ENCODE results near the gene PDGFA.

Gene PDGFA

DNA sequence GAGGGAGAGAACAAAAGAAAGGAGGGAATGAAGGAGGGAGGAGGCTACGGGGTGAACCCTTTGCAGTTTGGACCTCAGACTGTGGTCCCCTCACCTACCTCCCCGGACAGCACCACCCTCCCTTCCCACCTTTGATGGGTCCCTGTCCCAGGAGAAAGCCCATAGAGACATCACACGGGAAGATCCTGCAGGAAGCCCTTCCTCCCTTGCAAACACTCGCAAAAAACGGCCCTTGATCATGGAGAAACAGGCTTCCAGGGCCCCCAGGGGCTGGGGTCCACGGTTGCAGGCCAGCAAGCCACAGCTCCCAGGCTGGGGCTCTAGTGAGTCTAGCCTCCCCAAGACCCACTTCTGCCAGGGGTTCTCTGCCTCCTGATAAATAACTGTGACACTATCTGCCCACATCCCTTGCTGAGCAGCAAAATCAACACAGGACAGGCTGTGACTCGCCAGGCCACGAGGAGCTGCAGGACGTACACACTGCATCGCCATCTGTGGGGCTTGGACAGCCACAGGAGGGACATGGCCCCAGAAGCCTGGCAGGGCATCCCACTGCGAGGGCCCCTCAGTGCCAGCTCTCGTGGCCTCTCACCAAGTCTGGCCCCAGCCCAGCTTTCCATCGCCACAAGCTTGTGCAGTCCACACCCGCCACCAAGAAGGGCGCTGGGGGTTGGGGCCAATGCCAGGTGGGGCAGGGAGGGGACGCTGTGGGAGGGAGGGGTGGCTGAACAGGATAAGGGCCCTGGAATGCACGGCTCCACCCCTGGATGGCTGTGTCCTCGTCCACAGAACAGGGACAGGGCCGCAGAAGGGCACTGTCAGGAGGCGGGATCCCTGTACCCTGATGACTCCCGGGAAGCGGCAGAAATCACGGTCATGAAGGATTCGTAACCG lies 34.2 kb downstream of the PDGFA start:
- no peak for DNase-seq

DNA sequence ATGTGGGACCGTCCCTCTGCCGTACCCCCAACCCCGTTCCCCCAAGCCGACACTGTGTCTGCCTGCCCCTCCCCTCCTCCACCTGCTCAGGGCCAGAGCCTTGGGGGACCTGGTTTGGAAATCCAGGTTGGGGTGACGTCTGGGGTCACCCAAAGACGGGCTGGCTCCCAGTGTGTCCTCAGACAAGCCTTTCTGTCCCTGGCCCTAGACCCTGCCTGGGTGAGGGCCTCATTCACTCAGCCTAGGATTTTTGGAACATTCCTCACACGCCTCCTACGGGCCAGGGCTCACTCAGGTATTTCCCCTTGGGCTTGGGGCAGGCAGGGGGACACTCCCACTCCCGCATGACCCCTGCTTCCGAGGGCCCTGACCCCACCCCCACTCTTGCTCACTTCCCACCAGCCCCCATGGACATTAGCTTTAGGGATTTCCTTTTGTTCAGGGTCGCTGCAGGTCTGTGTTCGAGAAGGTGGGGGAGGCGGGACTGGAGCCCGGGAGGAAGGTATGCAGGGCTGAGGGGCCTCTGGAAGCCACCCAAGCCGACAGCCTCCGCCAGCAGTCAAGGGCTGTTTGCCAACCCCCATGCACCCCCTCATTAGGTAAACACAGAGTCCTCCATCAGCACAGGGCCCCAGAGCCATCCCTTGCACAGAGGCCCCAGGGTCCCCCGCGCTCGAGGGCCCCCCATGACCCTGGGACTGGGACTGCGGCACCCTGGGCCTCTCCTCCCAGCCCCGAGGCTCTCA lies 35.1 kb downstream of the PDGFA start:
- DNase-seq, result no peak

DNA sequence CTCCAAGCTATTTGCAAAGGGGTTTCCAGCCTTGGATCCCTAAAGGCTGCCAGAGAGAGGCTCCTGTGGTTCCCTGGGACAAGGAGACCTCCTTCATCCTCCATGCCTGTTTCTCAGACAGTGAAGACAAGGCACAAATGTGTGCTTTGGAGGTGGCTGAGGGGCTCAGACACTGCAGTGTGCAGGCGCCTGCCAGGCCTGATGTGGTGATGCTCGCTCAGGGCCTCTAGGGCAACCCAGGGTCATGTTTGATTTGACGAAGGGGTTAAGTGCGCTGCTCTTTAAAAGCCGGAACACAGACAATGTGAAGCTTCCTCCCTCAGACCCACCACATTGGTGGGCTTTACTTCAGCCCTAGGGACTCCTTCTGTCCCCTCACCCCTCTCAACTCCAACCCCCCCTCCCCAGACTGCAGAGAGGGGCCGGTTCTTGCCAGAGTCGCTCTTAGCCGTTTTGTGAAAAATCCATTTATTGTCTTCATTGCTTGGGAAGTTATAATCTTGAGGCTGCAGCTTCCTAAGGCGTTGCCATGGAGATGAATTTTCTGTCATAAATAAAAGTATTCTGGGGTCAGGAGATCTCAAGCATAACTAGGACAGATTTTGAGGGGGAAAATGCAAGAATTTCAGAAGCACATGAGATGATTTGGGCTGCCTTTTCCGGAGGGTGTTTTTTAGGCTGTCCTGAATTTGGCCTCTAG lies 35.8 kb downstream of the PDGFA start:
- no peak for DNase-seq

DNA sequence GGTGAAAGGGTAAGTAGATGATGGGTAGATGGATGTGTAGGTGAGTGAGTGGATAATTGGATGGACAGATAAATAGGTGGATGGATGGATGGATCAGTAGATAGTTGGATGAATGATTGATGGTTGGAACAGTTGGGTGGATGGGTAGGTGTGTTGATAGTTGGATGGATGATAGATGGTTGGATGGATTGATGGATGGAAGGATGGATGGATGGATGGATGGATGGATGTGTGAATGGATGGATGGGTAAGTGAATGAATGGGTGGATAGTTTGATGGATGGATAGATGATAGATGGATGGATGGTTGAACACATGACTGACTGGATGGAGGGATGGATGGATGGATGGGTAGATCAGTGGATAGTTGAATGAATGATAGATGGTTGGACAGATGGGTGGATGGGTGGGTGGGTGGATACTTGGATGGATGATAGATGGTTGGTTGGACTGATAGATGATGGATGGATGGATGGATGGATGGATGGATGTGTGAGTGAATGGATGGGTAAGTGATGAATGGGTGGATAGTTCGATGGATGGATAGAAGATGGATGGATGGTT lies 37.0 kb downstream of the PDGFA start:
- no peak for DNase-seq

DNA sequence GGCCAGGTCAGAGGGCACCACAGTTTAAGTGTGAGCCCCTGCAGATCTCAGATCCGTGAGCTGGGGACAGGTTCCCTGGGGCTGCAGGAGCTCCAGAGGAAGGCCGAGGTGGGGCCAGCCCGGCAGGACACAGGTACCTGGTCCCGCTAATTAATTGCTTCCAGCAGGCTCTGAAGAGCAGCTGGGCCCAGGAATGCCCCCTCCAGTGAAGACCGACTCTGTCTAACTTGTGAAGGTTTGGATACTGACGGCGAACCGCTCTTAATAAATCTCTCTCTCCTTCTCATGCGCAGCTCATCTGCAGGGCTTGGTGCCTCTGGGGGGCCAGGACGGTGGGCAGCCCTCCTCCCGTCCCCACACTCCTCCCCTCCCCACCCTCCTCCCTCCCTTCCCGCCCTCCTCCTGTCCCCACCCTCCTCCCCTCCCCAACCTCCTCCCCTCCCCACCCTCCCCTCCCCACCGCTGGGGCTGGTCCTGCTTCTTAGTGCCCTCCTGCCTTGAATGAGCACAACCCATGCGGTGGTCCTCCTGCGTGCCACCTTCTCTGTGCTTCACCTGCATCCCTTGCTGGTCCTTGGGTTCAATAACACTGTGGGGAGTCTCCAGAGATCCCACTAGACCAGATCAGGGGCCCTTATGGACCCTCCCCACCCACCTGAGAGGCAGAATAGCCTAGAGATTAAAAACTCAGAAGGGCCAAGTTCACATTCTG lies 38.3 kb downstream of the PDGFA start:
- DNase-seq, result no peak

DNA sequence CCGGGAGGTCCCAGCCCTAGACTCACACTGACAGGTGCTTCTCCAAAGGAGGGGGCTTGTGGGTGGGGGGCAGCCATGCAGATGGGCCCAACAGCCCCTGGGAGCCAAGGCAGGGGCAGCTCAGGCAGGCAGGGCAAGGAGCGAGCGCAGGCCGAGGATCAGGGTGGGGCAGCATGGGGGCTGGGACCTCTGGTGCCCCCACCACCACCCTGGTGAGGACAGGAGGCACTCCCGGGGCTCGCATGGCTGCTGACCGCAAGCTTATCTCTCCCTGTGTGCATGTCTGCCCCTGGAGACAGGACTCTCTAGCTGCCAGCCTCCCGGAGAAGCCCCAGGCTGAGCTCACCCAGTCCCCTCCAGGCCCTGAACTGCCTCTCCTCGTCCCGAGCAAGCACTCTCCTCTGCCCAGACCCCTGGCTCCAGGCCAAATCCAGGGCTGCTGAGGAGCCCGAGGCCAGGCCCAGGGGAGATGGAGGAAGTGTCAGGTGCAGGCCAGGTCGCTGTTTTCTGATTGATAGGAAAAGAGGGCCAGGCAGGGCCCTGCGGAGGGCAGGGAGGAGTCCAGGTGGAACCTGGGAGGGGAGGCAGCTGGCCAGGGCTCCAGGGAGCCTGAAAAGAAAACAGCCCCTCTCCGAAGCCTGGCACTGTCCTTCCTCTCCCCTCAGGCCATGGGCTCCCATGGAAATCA lies 39.0 kb downstream of the PDGFA start:
- DNase-seq, result no peak

DNA sequence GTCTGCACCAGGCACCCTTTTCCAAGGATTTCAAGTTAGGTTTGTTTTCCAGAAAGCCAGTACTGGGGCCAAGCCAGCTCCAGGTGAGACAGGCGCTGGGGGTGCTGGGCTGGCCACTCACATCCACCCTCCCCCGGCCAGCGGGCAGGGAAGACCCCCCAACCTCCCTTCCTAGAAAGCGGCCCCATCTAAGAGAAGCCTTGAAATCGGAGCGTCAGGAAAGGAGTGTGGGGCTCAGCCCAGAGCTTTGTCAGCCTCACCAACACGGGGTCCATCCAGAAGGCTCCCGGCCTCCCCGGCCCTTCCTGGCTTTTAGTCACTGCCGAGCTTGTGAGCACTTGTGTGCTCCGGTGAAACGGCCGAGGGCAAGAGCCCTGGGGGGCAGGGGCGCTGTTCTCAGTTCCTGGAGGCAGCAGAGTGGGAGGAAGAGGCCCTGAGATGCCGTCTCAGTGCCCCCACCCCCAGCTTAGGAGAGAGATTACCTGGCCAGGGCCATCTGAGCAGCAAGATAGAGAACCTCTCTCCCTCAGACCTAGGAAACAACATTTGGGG lies 39.6 kb downstream of the PDGFA start:
- no peak for DNase-seq

DNA sequence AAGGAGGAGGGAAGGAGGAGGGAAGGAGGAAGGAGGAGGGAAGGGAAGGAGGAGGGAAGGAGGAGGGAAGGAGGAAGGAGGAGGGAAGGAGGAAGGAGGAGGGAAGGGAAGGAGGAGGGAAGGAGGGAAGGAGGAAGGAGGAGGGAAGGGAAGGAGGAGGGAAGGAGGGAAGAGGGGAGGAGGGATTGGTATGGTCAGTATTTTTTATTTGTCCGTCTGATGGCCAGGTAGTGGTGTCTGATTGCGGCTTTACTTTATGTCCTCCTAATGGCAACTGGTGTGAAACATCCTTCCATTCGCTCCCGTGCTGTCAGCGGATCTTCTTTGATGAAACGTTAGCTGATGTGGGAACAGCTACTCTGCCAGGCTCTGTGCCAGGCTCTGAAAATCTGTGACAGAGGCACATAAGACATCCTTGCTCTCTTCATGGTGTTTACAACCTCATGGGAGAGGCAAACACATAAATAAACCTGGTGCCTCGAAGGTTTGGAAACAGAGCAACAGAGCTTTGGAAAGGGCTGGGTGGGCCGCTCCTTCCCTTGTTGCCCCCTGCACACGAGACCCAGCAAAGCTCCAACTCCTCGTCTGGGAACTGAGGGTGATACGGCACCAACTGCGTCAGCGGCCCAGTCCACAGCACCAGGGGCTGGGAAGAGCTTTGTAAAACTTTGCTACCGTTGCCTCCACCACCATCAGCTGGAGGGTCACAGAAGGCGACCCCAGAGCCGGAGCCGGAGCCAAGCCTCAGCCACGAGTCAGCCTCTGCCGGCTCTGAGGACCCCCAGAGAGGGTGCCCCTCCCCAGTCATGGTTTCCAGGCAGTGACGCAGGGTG lies 40.3 kb downstream of the PDGFA start:
- DNase-seq, result no peak

DNA sequence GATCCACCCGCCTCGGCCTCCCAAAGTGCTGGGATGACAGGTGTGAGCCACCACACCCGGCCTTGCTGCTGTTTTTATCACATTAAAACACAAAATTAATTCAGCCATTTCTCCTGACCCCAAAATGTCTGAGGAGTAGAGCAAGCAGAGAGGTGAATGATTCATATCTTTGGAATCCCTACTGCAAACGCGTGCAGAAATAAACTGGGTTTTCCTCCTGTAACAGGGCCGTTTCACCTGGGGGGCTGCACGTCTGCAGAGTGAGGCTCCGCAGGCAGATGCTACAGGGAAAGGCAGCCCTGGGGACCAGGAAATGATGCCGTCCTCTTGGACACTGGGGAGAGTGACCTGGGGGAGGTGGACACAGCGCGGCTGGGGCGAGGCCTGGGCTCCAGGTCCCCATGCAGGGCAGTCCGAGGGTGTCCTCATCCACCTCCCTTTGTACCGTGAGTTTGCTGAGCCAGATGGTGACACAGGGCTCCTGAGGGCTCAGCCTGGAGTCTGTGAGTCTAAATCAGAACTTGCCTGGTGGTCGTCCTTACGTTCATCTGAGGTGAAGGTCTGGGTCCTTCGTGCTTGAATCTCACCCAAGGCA lies 41.9 kb downstream of the PDGFA start:
- DNase-seq, result no peak

DNA sequence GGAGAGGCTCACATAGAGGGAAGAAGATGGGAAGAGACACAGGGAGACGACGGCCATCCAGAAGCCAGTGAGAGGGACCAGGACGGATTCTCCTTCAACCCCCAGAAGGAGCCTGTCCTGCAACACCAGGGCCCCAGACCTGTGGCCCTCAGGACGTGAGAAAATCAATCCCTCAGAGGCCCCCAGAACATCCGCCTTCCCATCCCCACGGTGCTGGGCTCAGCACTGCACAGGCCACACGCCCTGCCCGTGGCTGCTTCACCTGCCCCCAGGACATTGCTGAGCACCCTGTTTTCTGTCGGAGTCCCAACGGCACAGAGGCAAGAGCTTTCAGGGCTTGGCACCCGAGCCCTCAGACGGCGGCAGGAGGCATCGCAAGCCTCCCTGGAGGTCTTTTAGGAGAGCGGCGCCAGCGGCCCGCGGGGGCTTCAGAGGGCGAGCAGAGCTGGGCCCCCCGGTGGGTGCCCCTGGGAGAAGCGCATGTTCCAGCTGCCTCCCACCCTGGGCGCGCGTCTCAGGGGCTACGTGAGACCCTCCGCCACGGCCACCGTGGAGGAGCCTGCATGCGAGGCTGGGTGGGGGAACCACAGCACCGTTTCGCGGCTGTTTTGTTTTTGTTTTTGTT lies 42.8 kb downstream of the PDGFA start:
- DNase-seq, result no peak

DNA sequence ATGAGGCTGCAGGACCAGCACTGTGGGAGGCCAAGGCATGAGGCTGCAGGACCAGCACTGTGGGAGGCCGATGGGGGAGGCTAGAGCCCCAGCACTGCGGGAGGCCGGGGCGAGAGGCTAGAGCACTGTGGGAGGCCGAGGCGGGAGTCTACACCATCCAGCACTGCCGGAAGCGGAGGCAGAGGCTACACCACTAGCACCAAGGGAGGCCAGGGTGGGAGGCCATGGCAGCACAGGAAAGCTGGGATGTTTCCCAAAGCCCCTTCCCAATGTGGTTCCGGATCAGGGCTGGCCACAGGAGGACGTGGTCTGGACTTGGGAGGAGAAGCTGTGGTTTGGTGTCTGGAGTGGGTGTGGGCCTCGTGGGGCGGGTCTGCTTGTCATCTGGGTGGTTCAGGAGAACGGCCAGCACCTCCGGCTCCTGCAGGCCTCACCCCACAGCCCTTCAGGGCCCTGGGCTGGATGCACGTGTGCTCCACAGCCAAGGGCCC lies 43.6 kb downstream of the PDGFA start:
- no peak for DNase-seq

DNA sequence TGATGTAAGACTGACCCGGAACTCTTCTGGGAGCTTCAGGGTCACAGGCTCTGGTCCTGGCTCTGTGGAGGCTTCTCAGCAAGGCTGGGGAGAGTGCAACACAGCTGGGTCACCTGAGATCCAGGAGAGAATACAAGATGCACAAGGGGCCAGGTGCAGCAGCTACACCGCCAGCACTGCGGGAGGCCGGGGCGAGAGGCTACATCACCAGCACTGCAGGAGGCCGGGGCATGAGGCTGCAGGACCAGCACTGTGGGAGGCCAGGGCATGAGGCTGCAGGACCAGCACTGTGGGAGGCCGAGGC lies 44.3 kb downstream of the PDGFA start:
- DNase-seq, result no peak

DNA sequence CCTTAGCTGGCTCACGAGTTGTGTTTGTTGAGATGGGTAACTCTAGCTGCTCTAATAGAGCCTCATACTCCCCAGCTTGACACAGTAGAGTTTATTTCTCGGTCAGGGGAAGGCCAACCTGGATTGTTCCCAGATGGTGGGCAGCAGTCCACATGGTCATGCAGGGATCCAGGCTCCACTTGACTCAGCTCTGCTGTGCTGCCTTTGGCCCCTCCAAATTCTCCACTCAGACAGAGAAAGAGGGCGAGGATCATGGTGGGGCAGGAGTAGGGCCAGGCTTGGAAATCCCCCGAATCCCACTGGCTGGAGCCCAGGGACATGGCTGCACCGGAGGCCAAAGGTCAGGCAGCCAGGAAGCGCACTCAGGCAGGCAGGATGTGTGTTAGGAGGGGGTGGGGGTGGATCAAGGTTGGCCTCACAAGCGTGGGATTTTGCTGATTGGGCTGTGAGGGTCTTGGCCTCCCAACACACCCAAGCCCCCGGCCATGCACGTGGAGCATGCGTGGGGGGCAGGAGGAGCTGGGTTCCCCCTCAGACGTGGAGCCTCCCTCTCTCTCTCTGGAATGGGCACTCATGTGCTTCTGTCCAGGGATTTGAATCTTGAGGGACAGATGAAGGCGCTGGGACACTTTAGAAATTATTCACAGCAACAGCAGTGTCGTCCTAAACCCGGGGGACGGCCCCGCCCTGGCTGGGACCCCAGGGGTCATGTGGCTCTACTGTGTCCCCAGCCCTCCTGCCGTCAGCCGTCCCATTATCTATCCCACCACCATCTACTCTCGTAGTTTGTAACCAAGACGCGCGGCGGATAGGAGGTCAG lies 44.8 kb downstream of the PDGFA start:
- DNase-seq, result no peak

DNA sequence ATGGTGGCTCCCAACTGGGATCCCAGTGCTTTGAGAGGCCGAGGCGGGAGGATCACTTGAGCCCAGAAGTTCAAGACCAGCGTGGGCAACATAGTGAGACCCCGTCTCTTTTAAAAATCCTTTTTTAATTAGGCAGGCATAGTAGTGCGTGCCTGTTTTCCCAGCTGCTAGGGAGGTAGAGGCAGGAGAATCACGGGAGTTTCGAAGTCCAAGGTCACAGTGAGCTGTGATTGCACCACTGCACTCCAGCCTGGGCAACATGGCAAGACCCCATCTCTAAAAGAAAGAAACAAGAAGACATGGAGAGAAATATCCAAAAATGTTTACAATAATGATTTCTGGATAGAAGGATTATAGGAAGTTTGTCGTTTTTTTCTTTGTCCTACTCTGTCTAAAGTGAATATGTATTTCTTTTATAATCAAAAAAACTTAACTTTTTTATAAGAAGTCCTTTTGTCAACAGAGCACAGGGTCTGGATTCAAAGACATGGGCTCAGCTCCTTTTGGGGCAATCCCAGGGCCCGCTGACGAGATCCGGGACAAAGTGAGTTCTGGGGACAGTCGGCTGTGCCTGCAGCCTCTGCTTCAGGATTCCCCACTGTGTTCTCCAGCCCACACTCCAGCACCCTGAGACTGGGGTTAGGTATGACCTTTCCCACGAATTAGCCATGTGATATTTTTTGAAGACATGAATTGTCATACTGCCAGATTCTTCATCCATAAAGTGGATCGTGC lies 45.6 kb downstream of the PDGFA start:
- no peak for DNase-seq

DNA sequence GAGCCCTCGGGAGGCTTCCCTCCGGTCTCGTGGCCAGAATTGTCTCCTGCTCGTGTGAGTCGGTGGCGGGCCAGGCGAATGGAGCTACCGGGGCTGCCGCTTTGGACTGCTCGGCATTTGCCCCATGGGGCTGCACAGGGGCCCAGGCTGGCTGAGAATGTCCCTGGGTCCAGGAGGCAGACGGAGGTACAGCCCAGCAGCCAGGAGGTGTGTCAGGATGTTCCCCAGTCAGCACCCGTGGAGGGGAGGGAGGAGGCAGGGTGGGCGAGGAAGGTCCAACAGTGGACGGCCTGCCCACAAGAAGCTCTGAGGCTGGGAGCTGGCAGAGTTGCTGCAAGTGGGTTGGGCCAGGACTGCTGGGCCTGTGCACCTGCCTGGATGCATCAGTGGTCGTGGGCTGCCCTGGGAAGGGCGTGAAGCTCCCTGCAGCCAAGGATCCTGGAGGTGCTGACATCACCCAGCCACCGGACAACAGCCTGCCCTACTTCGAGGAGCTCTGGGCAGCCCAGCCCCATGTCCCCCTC lies 46.4 kb downstream of the PDGFA start:
- DNase-seq, result no peak

DNA sequence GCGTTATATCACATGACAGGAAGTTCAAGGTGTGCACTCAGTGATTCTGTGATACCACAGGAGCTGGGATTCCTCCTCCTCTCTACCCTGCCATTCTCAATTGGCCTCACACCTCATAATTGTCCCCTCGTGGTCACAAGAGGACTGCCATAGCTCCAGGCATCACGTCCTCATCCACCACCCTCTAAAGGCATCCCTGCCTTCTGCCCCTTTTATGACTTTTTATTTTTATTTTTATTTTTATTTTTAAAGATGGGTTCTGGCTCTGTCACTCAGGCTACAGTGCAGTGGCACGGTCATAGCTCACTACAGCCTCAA lies 47.0 kb downstream of the PDGFA start:
- no peak for DNase-seq

DNA sequence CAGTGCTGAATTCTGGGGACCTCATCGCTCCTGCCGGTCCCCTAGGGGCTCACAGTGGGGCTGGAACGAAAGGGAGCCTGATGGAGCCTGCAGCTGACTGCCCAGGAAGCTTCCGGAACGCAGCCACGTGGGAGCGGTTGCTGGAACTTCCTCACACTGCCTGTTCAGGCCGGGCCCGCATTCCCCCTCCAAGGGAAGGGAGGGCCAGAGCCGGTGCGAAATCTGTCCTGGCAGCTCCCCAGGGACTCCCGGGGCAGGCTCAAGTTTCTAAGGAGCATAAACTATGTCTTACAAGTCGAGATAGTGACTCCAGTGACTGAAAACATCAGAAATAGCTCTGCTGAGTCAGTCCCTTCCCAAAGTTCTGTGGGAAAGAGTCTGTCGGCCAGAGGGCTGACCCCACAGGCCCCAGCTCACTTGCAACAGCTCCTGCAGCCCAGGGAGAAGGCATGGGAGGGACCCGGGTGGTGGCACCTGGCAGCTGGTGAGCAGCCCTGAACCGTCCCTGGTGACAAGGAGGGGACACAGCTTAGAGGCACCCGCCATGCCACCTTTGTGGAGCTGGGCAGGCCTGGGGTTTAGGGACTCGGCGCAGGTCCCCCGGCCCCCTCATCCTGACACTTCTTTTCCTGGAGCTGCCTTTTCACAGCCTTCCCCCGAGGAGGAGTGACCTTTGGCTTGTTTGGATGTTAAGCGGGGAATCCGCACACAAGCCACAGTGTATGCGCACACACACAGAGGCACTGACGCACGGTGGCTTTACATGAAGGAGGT lies 47.6 kb downstream of the PDGFA start:
- no peak for DNase-seq
